Endometrial microvascular endothelial cells (primary cell): ENCODE results near the gene ZNRD2. TPM values are rescaled to one million over a fixed set of nuclear protein-coding genes. Genes with fewer than 3 reads are reported as not detected.

Experiments used
- in situ Hi-C: cut with HindIII; loops from 2 replicates; pipeline ENCODE4 v1.10.0; 2017; ENCODE audit warnings: low sequenced_read_pairs, low pct_unique_long_range_greater_than_20kb; ENCODE audit errors: inconsistent ontology term
- total RNA-seq: library from RNA; depleted of rRNA; stranded (reverse); fragments of >200 nt; gene quantifications from one replicate; pipeline ENCODE4 v1.2.3, GENCODE V29; 2015; ENCODE audit errors: inconsistent ontology term

Gene ZNRD2
- total RNA-seq, 1 donor from 2014 or later, result 85.7 TPM

DNA sequence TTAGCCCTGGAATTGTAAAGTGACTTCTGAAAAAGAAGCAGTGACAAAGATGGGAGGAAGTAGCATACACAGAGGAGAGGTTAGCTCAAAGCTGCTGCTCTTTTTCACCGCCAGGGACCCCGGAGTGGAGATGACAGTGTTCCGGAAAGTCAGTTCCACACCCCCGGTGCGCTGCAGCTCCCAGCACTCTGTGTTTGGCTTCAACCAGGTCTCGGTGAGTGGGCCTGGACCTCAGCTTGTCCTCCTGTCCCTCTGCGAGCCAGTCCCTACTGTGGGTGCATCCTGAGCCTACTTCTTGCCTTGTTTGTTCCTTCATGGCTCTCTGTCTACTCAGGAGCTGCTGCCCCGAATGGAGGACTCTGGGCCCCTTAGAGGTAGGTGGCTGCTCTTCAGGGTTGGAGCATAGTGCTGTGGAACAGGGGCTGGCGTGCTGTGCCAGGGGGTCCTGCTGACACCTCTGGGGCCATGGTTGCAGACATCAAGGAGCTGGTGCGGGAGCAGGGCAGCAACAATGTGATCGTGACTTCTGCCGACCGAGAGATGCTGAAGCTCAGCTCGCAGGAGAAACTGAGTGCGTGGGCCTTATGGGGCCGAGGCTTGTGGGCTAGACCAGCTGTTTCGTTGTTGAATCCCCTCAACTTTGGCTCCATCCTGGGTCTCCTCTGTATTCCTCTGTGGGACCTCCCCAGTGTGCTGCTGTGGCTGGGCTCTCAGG is 47.0 kb downstream of the ZNRD2 start:
- in situ Hi-C loops, result no loop called here

DNA sequence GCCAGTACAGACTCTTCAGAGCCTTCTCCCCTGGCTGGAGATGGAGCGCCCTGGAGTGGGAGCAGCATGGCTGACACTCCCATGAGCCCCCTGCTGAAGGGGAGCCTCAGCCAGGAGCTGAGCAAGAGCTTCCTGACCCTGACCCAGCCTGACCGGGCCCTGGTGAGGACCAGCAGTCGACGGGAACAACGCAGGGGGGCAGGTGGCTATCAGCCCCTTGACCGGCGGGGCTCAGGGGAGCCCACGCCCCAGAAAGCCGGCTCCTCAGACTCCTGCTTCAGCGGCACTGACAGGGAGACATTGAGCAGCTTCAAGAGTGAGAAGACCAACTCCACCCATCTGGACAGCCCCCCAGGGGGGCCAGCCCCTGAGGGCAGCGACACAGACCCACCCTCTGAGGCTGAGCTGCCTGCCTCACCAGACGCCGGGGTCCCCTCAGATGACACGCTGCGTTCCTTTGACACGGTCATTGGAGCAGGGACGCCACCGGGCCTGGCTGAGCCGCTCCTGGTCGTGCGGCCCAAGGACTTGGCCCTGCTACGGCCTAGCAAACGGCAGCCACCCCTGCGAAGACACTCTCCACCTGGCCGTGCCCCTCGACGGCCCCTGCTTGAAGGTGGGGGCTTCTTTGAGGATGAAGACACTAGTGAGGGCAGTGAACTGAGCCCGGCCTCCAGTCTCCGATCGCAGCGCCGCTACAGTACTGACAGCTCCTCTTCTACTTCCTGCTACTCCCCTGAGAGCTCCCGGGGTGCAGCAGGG is 47.9 kb downstream of the ZNRD2 start:
- in situ Hi-C loops, result no loop called here

DNA sequence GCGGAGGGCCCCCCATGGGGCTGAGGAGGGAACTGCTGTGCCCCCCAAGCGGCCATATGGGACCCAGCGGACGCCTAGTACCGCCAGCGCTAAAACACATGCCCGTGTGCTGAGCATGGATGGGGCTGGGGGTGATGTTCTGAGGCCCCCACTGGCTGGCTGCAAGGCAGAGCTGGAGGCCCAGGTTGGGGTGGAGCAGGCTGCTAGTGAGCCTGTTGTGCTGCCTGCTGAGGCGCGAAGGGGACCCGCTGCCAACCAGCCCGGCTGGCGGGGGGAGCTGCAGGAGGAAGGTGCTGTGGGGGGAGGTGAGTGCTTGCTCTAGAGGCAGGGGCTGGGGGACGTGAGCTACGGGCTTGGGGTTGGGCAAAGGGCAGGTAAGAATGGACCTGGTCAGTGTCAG is 48.5 kb downstream of the ZNRD2 start:
- in situ Hi-C loops, result no loop called here

DNA sequence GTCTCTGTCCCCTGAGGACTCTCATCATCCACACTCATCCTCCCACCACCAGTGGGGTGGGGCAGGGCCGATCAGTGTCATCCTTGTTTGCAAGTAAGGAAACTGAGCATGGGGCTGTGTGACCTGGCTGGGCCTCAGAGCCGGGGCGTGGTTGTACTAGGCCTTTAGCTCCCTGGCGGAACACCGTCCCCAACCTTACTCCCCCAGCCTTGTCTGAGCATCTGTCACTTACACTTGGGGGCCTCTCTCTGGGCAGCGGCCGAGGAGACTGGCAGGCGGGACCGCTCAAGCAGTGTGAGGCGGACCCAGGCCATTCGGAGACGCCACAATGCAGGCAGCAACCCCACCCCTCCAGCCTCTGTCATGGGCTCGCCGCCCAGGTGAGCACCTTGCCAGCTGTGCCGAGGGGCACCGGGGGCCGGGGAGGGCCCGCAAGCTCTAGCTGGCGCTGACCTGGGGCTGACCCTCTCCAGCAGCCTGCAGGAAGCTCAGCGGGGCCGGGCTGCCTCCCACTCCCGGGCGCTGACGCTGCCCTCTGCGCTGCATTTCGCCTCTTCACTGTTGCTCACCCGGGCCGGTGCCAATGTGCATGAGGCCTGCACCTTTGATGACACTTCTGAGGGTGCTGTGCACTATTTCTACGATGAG is 49.1 kb downstream of the ZNRD2 start:
- in situ Hi-C loops, result no loop called here

DNA sequence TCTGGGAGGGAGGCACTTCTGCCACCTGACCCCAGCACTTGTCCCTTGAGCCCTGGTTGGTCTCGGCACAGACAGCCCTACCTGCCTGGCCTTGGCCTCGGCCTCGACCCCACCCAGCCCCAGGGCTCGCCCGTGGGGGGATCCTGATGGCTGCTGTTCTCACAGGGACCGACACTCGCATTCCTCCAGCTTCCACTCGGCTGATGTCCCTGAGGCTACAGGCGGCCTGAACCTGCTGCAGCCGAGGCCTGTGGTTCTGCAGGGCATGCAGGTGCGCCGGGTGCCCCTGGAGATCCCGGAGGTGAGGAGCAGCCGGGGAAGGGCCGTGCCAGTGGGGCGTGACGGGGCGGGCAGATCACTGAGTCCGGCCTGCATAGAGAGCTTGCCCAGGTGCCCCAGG is 50.4 kb downstream of the ZNRD2 start:
- in situ Hi-C loops, result no loop called here

DNA sequence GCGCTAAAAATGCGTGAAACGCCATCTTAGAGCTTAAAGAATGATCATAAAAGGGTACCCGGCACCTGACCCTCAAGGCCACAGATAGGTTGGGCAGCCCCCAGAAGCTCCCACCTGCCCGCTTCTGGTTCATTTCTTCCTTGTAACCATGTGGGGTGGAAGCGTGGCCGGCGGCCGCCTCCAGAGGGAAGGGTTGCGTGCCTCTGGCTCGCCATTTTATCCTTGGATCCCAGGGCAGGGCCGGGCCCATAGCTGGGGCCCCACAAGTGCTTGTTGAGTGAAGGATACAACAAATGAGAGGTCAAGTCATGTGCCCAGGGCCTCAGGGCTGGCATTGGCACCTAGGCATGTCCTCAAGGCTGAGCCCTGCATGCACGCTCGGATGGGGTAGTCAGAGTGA is 51.2 kb downstream of the ZNRD2 start:
- in situ Hi-C loops, result no loop called here

Other genes with a start within 250 kb of the ZNRD2 start
- 44.1 TPM for gene DPF2, start 236.6 kb upstream of the ZNRD2 start, total RNA-seq
- gene TIGD3, start 215.7 kb upstream of the ZNRD2 start, total RNA-seq, result not detected
- 2.8 TPM for gene SLC25A45, start 187.8 kb upstream of the ZNRD2 start, total RNA-seq
- gene FRMD8, start 183.8 kb upstream of the ZNRD2 start, total RNA-seq, result 103 TPM
- gene NEAT1, start 147.7 kb upstream of the ZNRD2 start, total RNA-seq, result 14.8 TPM
- 1,401 TPM for gene MALAT1, start 71.4 kb upstream of the ZNRD2 start, total RNA-seq
- gene SCYL1, start 45.4 kb upstream of the ZNRD2 start, total RNA-seq, result 110 TPM
- gene LTBP3, start 12.1 kb upstream of the ZNRD2 start, total RNA-seq, result 42.3 TPM
- 34.1 TPM for gene FAM89B, start 2.1 kb downstream of the ZNRD2 start, total RNA-seq
- gene EHBP1L1, start 5.6 kb downstream of the ZNRD2 start, total RNA-seq, result 50.5 TPM
- gene KCNK7, start 25.3 kb downstream of the ZNRD2 start, total RNA-seq, result 2.3 TPM
- gene MAP3K11, start 43.7 kb downstream of the ZNRD2 start, total RNA-seq, result 101 TPM
- gene PCNX3, start 45.3 kb downstream of the ZNRD2 start, total RNA-seq, result 44.9 TPM
- 53.4 TPM for gene SIPA1, start 67.6 kb downstream of the ZNRD2 start, total RNA-seq
- gene RELA, start 92.4 kb downstream of the ZNRD2 start, total RNA-seq, result 69.7 TPM
- 34.0 TPM for gene KAT5, start 141.8 kb downstream of the ZNRD2 start, total RNA-seq
- gene RNASEH2C, start 150.3 kb downstream of the ZNRD2 start, total RNA-seq, result 110 TPM
- gene AP5B1, start 210.5 kb downstream of the ZNRD2 start, total RNA-seq, result 8.5 TPM
- not detected for gene OVOL1, start 216.6 kb downstream of the ZNRD2 start, total RNA-seq